ENCODE data around the gene TSPAN18. TPM values are rescaled to one million over a fixed set of nuclear protein-coding genes. Genes with fewer than 3 reads are reported as not detected.
A peak's percentile ranks its signal among the peaks of the same experiment; 100 is the strongest.

TSPAN18 gene
- polyA plus RNA-seq, 6 donors from 2014 or later, result 0.27 to 1.6 (median 1.1) TPM; not detected in 1

DNA sequence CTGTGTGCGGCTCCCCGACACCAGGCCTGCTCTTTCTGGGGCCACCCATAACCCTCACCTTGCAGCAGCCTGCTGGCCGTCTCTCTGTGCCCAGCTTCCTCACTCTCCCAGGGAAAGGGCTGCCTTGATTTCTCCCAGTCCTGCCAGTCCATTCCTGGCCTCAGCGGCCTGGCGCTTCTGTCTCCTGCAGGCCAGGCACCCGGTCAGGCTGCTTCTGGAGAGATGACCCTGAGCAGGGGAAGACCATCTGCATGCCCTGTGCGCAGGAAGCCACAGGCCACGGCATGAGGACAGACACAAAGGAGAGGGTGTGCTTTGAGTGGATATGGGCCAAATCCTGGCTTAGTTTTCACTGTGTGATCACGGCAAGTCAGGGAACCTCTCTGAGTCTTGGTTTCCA is 86.2 kb downstream of the TSPAN18 start:
- Mint-ChIP-seq H3K9me3 (peaks cover 0 to 2% (median 0%) of the 10 kb centered on the region in 7 donors), H3K36me3 (no peaks in the 10 kb centered on the region), H3K4me3 (no peak overlapping the region), H3K27me3 (peaks cover 0 to 12% (median 10%) of the 10 kb centered on the region in 3 donors), H3K27ac (no peak overlapping the region), H3K4me1 (peaks cover 0 to 3% (median 2%) of the 10 kb centered on the region in 3 donors)
- DNase-seq (no peak), ATAC-seq (ENCODE audit: low read depth in 2 of 2) (no peak)

DNA sequence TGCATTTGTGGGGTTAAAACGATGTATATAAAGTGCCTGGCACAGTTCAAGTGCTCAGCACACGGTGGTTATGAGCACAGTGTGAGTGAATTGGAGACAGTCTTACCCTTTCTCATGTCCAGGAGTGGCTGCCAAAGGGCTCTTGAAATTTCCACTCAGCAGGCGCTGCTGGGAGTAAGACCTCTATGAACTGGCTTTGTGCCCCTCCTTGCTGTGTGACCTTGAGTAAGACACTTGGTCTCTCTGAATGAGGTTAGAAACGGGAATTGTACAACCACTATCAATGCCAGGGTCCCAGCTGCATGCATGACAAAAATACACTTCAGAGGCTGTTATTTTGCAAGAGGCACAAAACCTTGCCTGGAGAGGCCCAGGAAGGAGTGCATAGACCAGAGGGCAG is 86.6 kb downstream of the TSPAN18 start:
- DNase-seq (no peak), ATAC-seq (ENCODE audit: low read depth in 2 of 2) (no peak)
- Mint-ChIP-seq H3K9me3 (peaks cover 0 to 2% (median 0%) of the 10 kb centered on the region in 7 donors), H3K36me3 (no peaks in the 10 kb centered on the region), H3K4me3 (no peak overlapping the region), H3K4me1 (peaks cover 0 to 3% (median 2%) of the 10 kb centered on the region in 3 donors), H3K27me3 (peaks cover 0 to 12% (median 10%) of the 10 kb centered on the region in 3 donors), H3K27ac (peak overlapping the region in 1 of 6 donors; percentile 19)

DNA sequence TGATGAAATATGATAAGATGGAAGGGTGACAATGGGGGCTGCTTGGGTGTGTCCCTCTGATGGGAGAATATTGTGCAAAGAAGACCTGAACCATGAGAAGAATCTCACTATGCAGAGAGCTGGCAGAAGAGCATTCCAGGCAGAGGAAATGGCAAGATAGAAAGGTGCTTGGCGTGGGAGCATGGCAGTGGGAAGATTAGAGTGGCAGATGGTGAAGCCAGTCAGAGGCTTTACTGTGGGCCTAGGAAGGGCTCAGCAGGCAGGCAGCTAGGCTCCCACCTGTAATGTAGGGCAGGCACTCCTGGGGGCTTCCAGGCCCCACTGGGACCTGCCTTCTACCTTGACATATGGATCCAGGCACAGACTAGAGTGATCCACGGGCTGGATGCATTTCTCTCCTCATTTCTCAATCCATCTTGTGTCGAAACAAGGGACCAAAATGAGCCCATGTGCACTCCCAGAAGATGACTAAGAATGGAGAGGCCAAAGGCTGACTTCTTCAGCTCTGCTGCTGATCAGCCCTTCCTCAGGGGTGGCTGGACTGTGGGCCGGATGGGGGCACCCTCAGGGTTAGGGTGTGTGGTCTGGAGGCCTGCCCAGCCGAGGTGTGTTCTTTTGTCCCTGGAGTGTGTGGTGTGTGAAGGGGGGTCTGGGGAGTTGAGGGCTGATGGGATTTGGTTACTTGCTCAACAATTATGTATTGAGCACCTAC is 88.3 kb downstream of the TSPAN18 start:
- H3K36me3 Mint-ChIP-seq, result no peaks in the 10 kb centered on the region
- ATAC-seq (ENCODE audit: low read depth in 2 of 2), result no peak
- no peak for DNase-seq
- no peak overlapping the region for H3K4me3 Mint-ChIP-seq
- peak overlapping the region in 1 of 6 donors; percentile 35 for H3K27ac Mint-ChIP-seq
- H3K27me3 Mint-ChIP-seq, result peaks cover 0 to 12% (median 9%) of the 10 kb centered on the region in 3 donors
- H3K4me1 Mint-ChIP-seq, result peaks cover 0 to 3% (median 2%) of the 10 kb centered on the region in 3 donors
- H3K9me3 Mint-ChIP-seq, result peaks cover 0 to 2% (median 0%) of the 10 kb centered on the region in 7 donors

DNA sequence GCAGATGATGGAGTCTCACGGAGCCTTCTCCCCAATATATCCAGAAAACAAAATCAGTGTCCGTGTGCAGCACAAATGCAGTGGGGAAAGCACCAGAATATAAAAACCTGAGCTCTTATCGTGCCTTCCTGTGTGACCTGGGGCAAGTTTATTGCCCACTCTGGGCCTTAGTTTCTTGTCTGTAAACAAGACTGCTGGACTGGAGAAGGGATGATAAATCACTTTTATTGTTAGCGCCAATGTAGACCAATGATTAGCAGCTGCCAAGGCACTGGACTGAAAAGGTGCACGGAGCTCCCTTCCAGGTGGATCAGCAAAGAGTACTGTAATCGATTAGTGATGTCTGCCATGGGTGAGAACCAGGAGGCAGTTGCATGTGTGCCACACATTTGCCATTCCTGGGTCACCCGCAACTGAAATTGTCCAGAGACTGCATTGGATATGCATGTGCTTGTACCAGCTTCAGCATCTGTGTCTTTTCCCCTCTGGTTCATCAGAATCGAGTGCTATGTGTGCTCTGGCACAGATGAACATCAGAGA is 89.2 kb downstream of the TSPAN18 start:
- no peak overlapping the region for H3K4me3 Mint-ChIP-seq
- peaks cover 0 to 2% (median 0%) of the 10 kb centered on the region in 7 donors for H3K9me3 Mint-ChIP-seq
- no peak for ATAC-seq (ENCODE audit: low read depth in 2 of 2)
- no peak for DNase-seq
- H3K27me3 Mint-ChIP-seq, result peaks cover 0 to 20% (median 3%) of the 10 kb centered on the region in 3 donors
- H3K27ac Mint-ChIP-seq, result no peak overlapping the region
- peaks cover 0 to 3% (median 2%) of the 10 kb centered on the region in 3 donors for H3K4me1 Mint-ChIP-seq
- H3K36me3 Mint-ChIP-seq, result no peaks in the 10 kb centered on the region

DNA sequence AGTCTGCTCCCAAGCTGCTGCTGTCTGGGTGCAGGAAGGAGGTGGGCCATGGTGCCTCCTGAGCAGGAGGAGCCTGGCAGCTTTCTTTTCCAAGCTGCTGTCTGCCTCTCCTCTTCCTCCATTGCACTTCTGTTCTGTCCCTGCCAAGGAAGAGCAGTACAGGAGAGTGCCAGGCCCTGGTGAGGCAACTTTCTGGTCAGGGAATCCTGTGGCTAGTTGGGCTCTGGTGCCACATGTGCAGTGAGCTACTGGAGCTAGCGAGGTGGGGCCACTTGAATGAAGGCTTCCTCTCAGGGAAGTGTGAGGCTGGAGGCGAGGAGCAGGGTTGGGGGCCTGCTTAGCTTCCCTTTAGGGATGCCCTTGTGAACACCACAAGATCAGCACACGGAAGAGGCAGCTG is 90.0 kb downstream of the TSPAN18 start:
- DNase-seq, result no peak
- no peaks in the 10 kb centered on the region for H3K36me3 Mint-ChIP-seq
- peaks cover 0 to 2% (median 0%) of the 10 kb centered on the region in 7 donors for H3K9me3 Mint-ChIP-seq
- no peak overlapping the region for H3K27ac Mint-ChIP-seq
- H3K4me3 Mint-ChIP-seq, result no peak overlapping the region
- peaks cover 0 to 3% (median 2%) of the 10 kb centered on the region in 3 donors for H3K4me1 Mint-ChIP-seq
- no peak for ATAC-seq (ENCODE audit: low read depth in 2 of 2)
- H3K27me3 Mint-ChIP-seq, result peaks cover 0 to 23% (median 0%) of the 10 kb centered on the region in 3 donors

DNA sequence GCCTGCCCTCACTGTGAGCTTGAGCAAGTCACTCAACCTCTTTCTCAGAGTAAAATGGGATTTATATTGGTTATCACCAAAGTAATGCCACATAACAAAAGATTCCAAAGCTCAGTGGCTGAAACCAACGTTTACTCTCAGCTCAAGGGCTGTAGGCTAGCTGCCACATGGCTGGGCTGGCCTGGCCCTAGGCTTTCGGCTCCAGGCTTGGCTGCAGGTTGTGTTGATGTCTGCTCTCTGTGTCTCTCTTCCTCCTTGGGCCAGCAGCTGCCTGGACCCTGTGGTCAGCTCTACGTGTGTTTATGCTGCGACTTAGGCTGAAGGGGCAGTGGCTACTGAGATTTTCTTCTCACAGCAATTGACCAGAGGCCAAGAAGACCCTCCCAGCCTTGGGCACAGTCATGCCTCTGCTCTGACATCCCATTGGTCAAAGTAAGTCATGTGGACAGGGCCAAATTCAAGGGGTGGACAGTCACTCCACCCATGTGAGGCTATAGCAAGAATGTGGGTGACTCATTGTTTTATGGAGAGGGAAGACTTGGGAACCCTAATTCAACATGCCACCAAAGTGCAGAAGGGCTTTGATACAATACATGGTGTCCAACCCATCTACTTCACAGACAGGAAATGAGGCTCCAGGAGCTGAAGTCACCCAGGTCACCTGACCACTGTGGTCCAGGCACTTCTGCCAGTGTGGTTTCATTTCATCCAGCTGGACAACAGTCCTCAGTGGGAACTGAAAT is 90.6 kb downstream of the TSPAN18 start:
- DNase-seq (no peak), ATAC-seq (ENCODE audit: low read depth in 2 of 2) (no peak)
- H3K4me3 Mint-ChIP-seq, result no peak overlapping the region
- peaks cover 0 to 28% (median 0%) of the 10 kb centered on the region in 3 donors for H3K27me3 Mint-ChIP-seq
- H3K27ac Mint-ChIP-seq, result no peak overlapping the region
- peaks cover 0 to 2% (median 0%) of the 10 kb centered on the region in 7 donors for H3K9me3 Mint-ChIP-seq
- H3K36me3 Mint-ChIP-seq, result no peaks in the 10 kb centered on the region
- H3K4me1 Mint-ChIP-seq, result peaks cover 0 to 3% (median 2%) of the 10 kb centered on the region in 3 donors

DNA sequence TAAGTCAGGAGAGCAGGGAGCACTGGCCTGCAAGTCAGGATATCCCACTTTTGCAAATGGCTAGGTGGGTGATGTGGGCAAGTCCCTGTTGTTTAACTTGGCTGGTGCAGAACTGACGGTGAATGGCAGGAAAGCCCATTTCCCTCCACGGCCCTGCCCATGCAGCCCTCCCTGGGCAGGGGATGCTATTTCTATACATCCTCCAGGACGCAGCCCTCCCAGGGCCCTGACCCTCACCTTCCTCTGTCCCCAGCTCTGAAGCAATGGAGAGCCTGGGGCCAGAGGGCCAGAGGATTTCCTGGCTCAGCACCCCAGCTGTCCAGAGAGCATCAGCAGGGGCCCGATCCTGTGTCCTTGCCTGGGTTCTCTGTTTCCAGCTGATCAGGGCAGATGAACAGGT is 91.3 kb downstream of the TSPAN18 start:
- Mint-ChIP-seq H3K9me3 (peaks cover 0 to 2% (median 0%) of the 10 kb centered on the region in 7 donors), H3K4me1 (peaks cover 0 to 3% (median 2%) of the 10 kb centered on the region in 3 donors), H3K27ac (no peak overlapping the region), H3K27me3 (peaks cover 0 to 26% (median 0%) of the 10 kb centered on the region in 3 donors), H3K36me3 (no peaks in the 10 kb centered on the region), H3K4me3 (no peak overlapping the region)
- DNase-seq (no peak), ATAC-seq (ENCODE audit: low read depth in 2 of 2) (no peak)

DNA sequence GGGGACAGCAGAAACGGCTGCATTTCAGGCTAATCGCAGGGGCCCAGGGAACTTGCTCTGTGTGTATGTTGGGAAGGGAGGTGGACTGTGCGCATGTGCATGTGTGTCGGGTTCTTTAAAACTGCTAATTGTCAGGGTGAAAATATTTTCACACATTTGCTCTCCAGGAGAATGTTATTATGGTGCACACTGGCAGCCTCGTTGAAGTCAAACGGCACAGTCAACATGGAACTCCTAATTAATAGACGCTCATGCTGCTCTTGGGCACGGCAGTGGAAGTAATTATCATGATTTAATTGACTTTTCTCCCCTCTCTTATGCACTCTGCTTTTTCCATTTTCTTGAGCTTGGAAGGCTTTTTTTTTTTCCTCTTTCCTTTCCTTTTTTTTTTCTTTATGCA is 92.6 kb downstream of the TSPAN18 start:
- peak overlapping the region in 1 of 8 donors; percentile 41 for H3K4me3 Mint-ChIP-seq
- H3K27me3 Mint-ChIP-seq, result peaks cover 0 to 21% (median 0%) of the 10 kb centered on the region in 3 donors
- DNase-seq (no peak), ATAC-seq (ENCODE audit: low read depth in 2 of 2) (no peak)
- no peaks in the 10 kb centered on the region for H3K36me3 Mint-ChIP-seq
- H3K9me3 Mint-ChIP-seq, result peaks cover 0 to 2% (median 0%) of the 10 kb centered on the region in 7 donors
- H3K4me1 Mint-ChIP-seq, result peaks cover 0 to 3% (median 2%) of the 10 kb centered on the region in 3 donors
- no peak overlapping the region for H3K27ac Mint-ChIP-seq

DNA sequence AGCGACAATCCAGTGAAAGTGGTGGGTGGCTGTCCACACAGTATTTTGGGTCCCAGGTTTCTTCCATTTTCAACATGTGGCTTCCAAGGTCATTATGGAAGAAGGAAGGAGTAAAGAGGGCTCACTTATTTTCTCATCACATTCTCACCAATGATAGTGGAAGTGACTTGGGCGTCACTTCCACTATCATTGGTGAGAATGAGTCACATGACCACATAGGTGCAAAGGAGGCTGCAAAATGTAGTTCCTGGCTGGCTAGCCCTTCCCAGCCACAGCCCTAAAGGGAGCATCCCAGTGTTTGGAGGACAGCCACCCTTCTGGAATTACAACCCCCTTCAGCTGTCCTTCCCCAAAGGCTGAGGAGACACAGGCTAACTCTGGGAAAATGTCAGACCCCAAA is 95.6 kb downstream of the TSPAN18 start:
- no peaks in the 10 kb centered on the region for H3K36me3 Mint-ChIP-seq
- H3K4me3 Mint-ChIP-seq, result no peak overlapping the region
- no peaks in the 10 kb centered on the region for H3K4me1 Mint-ChIP-seq
- no peak overlapping the region for H3K27ac Mint-ChIP-seq
- no peaks in the 10 kb centered on the region for H3K9me3 Mint-ChIP-seq
- H3K27me3 Mint-ChIP-seq, result peaks cover 0 to 16% (median 0%) of the 10 kb centered on the region in 3 donors
- DNase-seq (no peak), ATAC-seq (ENCODE audit: low read depth in 2 of 2) (no peak)

DNA sequence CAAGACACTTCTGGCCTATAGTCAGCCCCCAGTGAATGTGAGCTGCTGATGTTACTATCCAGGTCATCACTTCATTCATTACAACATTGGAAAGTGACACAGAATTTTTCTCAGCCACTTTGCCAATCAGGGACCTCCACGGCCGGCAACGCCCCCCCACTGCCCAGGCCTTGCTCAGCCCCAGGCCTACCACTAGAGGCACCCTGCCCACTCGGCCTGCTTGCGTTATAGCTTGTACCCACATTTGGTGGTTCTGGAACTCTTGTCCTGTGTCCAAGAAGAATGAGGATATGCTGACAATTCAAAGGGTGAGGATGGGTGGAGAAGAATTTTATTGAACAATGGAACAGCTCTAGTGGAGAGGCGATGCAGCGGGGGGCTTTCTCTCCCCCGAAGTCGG is 96.2 kb downstream of the TSPAN18 start:
- peaks cover 0 to 21% (median 0%) of the 10 kb centered on the region in 3 donors for H3K27me3 Mint-ChIP-seq
- ATAC-seq (ENCODE audit: low read depth in 2 of 2) (no peak), DNase-seq (no peak)
- H3K36me3 Mint-ChIP-seq, result no peaks in the 10 kb centered on the region
- no peaks in the 10 kb centered on the region for H3K4me1 Mint-ChIP-seq
- no peak overlapping the region for H3K27ac Mint-ChIP-seq
- no peak overlapping the region for H3K4me3 Mint-ChIP-seq
- H3K9me3 Mint-ChIP-seq, result no peaks in the 10 kb centered on the region

DNA sequence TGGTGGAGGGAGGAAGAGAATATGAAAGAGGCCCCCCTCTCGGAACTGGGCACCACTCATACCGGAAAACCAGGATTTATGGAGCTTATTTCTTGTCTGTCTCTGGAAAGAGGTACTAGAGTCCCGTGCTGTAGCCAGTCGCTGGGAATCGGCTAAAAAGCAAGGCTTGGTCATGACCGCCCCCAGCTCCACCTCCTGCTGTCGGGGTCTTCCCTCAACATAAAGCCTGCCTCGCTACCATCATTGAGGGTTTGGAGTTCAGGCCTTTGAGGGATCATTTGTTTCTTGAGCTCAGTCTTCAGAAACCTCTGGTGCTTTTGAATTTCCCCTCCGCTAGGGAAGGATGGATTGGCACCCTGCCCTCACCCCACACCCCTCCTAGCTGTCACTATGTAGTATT is 97.1 kb downstream of the TSPAN18 start:
- Mint-ChIP-seq H3K4me1 (no peaks in the 10 kb centered on the region), H3K9me3 (no peaks in the 10 kb centered on the region), H3K27ac (no peak overlapping the region), H3K36me3 (no peaks in the 10 kb centered on the region), H3K4me3 (no peak overlapping the region), H3K27me3 (peaks cover 0 to 21% (median 2%) of the 10 kb centered on the region in 3 donors)
- DNase-seq, result no peak
- no peak for ATAC-seq (ENCODE audit: low read depth in 2 of 2)

DNA sequence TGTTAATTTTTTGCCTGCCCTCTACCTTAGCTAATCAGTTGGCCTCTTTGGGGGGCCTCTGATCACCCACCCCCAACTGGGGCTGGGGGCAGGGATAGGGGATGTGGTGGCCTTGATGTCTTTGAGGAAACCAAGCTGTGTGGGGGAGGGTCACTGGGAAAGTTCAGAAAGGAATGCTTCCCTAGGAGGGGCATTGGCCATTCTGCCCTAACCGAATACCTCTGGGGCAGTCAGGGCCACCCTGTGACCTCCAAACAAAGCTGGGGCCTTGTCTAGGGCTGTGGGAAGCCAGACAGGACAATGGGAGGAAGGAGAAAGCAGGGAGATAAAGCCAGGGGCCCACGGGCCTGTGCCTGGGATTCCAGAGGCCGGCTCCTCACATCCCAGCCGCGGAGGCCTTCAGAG is 97.5 kb downstream of the TSPAN18 start:
- ATAC-seq (ENCODE audit: low read depth in 2 of 2), result no peak
- H3K27ac Mint-ChIP-seq, result no peak overlapping the region
- no peaks in the 10 kb centered on the region for H3K9me3 Mint-ChIP-seq
- no peak overlapping the region for H3K4me3 Mint-ChIP-seq
- DNase-seq, result no peak
- no peaks in the 10 kb centered on the region for H3K4me1 Mint-ChIP-seq
- no peaks in the 10 kb centered on the region for H3K36me3 Mint-ChIP-seq
- H3K27me3 Mint-ChIP-seq, result peaks cover 0 to 21% (median 6%) of the 10 kb centered on the region in 3 donors

DNA sequence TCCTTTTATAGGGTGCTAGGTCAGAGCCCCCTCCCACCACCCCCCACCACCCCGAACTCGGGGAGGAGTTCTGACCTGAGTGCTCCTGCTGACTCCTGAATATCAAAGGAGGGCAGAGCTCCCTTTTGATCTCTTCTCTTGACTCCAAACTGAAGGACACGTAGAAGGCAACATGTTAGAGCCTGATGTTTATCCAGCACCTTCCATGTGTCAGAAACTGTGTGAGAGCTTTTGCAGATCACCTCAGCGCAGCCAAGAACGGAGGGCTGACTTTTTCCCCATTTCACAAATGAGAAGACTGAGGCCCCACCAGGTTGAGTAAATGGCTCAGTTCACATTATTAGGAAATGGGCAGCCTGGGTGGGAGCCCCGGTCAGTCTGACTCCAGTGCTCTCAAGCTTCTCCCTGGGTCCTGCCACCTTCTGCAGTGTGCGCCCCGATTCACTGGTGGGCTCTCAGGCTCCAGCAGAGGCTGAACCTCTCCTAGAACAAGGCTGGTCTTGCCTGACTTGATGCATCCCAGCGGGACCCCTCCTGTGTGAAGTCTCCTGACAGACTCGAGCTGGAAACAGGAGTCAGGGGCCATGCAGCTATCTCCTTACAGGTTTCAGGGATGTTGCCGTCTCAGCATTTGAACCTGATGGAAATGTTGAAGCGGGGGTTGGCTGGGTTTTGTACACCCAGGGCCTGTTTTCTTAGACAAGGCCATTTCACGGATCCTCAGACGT is 98.5 kb downstream of the TSPAN18 start:
- no peaks in the 10 kb centered on the region for H3K4me1 Mint-ChIP-seq
- peaks cover 0 to 18% (median 8%) of the 10 kb centered on the region in 3 donors for H3K27me3 Mint-ChIP-seq

More for the DNA sequence above, 98.5 kb downstream of the TSPAN18 start:
- Mint-ChIP-seq H3K27ac (no peak overlapping the region), H3K4me3 (no peak overlapping the region), H3K9me3 (no peaks in the 10 kb centered on the region), H3K36me3 (no peaks in the 10 kb centered on the region)
- no peak for DNase-seq
- ATAC-seq (ENCODE audit: low read depth in 2 of 2), result no peak

Data from naive B cell (primary cell).